Breast epithelium (tissue), 4 donors: ENCODE measurements around the gene FRMD4A. TPM values are rescaled to one million over a fixed set of nuclear protein-coding genes. Genes with fewer than 3 reads are reported as not detected.

Source experiments
- DNase-seq, 2 donors: peaks; one replicate each; pipeline ENCODE4 v3.0.0-alpha.2; 2019; ENCODE audit warnings: low spot score in 2 of 2
- H3K27ac ChIP-seq, 2 donors: fragments of 200-600 bp; sonication (generic) in 1 of 2; one replicate each; pipeline ENCODE4 v1.5.1; 2016 to 2019; ENCODE audit warnings: mild to moderate bottlenecking in 1 of 2
- H3K27me3 ChIP-seq, 2 donors: fragments of 200-600 bp; sonication (generic) in 1 of 2; one replicate each; pipeline versions ENCODE4 v1.5.1 to v1.6.0; 2017 to 2019; ENCODE audit warnings: control low read depth in 1 of 2, mild to moderate bottlenecking in 1 of 2
- H3K36me3 ChIP-seq: fragments of 200-600 bp; one replicate; pipeline ENCODE4 v1.5.1; 2019
- H3K4me1 ChIP-seq, 2 donors: fragments of 200-600 bp; sonication (generic); one replicate each; pipeline ENCODE4 v1.5.1; 2016 to 2019; ENCODE audit warnings: control low read depth in 1 of 2
- H3K4me3 ChIP-seq, 3 donors: fragments of 200-600 bp; sonication (generic); 1 replicate in 2 of 3; 2 replicates in 1 of 3; pipeline ENCODE4 v1.5.1; 2016 to 2019; ENCODE audit warnings: mild to moderate bottlenecking in 3 of 3, moderate library complexity in 2 of 3
- H3K9me3 ChIP-seq, 2 donors: fragments of 200-600 bp; sonication (generic) in 1 of 2; one replicate each; pipeline ENCODE4 v1.5.1; 2016 to 2019; ENCODE audit warnings: control low read depth in 1 of 2
- POLR2A ChIP-seq: fragments of 450-650 bp; IDR thresholded peaks from one replicate; pipeline ENCODE4 v1.6.1; 2016; ENCODE audit warnings: antibody characterized with exemption, mild to moderate bottlenecking, moderate library complexity
- POLR2AphosphoS5 ChIP-seq, 3 donors: sonication (generic); formaldehyde crosslinking; IDR thresholded peaks; one replicate each; pipeline ENCODE4 v1.6.1; 2017; ENCODE audit warnings: antibody characterized with exemption in 3 of 3
- intact Hi-C: fragments of 100-400 bp; cut with DNase I; formaldehyde crosslinking; loops from one replicate; pipeline ENCODE4 v1.15.1; 2023; ENCODE audit warnings: low total_unique reads
- total RNA-seq, 3 donors: library from RNA; depleted of rRNA; stranded (reverse); fragments of >200 nt; gene quantifications; one replicate each; pipeline ENCODE4 v1.1.0, GENCODE V29; 2016
- TF ChIP-seq, protein P1 (sequence below), 3 donors: fragments of 450-650 bp; IDR thresholded peaks; one replicate each; pipeline ENCODE4 v1.5.1; 2016 to 2017; ENCODE audit warnings: antibody characterized with exemption in 3 of 3, mild to moderate bottlenecking in 3 of 3, moderate library complexity in 3 of 3

Gene FRMD4A
- total RNA-seq, 3 donors from 2014 or later = 27.5 to 107 (median 34.4) TPM

DNA sequence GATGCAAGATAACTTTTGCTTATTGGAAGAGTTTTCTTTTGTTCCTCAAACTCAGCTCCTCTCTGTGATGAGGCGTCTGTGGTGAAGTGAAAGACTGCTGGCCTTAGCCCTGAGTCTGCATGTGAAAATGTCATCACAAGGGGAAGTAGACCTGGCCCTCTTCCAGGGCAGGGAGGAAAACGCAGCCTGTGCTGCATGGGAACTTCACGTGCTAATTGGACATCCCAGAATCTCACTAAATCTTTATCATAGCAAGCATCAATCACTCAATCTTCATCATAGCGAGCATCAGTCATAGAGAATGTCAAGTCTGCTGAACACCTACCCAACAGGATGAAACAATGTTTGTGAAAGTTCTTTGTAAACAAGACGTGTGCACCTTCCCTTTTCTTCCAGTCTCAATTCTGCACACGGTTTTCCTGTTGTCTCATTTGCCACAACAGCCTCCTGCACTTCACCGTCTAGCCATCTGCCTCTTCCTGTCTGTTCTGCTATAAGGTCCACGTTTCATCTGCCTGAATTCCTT is 314.6 kb downstream of the FRMD4A start:
- Histone ChIP-seq H3K27ac (no peak overlapping the region), H3K4me3 (no peak overlapping the region)
- DNase-seq = no peak

GRCh38 chr10:14014423-14014822 is 316.3 kb downstream of the FRMD4A start:
- no peak for TF ChIP-seq POLR2A
- TF ChIP-seq, protein P1, sequence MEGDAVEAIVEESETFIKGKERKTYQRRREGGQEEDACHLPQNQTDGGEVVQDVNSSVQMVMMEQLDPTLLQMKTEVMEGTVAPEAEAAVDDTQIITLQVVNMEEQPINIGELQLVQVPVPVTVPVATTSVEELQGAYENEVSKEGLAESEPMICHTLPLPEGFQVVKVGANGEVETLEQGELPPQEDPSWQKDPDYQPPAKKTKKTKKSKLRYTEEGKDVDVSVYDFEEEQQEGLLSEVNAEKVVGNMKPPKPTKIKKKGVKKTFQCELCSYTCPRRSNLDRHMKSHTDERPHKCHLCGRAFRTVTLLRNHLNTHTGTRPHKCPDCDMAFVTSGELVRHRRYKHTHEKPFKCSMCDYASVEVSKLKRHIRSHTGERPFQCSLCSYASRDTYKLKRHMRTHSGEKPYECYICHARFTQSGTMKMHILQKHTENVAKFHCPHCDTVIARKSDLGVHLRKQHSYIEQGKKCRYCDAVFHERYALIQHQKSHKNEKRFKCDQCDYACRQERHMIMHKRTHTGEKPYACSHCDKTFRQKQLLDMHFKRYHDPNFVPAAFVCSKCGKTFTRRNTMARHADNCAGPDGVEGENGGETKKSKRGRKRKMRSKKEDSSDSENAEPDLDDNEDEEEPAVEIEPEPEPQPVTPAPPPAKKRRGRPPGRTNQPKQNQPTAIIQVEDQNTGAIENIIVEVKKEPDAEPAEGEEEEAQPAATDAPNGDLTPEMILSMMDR (IDR thresholded peaks at IDR 0.05) = no peak
- no peaks in the 10 kb centered on the region for H3K36me3 ChIP-seq
- H3K9me3 ChIP-seq = no peaks in the 10 kb centered on the region
- H3K4me1 ChIP-seq = no peaks in the 10 kb centered on the region
- DNase-seq = no peak
- intact Hi-C loops = no loop called here
- no peak overlapping the region for H3K4me3 ChIP-seq
- no peak overlapping the region for H3K27ac ChIP-seq
- peaks cover 0 to 7% of the 10 kb centered on the region in 2 donors for H3K27me3 ChIP-seq

More for the DNA sequence above, 314.6 kb downstream of the FRMD4A start:
- no peaks in the 10 kb centered on the region for H3K36me3 ChIP-seq
- H3K9me3 ChIP-seq = no peaks in the 10 kb centered on the region
- intact Hi-C loops = no loop called here
- no peaks in the 10 kb centered on the region for H3K4me1 ChIP-seq
- peaks cover 0 to 7% of the 10 kb centered on the region in 2 donors for H3K27me3 ChIP-seq
- TF ChIP-seq POLR2AphosphoS5 (IDR thresholded peaks at IDR 0.05) (peak in 1 of 3 donors; percentile 51), POLR2A (no peak)
- TF ChIP-seq, protein P1 (IDR thresholded peaks at IDR 0.05) = no peak

DNA sequence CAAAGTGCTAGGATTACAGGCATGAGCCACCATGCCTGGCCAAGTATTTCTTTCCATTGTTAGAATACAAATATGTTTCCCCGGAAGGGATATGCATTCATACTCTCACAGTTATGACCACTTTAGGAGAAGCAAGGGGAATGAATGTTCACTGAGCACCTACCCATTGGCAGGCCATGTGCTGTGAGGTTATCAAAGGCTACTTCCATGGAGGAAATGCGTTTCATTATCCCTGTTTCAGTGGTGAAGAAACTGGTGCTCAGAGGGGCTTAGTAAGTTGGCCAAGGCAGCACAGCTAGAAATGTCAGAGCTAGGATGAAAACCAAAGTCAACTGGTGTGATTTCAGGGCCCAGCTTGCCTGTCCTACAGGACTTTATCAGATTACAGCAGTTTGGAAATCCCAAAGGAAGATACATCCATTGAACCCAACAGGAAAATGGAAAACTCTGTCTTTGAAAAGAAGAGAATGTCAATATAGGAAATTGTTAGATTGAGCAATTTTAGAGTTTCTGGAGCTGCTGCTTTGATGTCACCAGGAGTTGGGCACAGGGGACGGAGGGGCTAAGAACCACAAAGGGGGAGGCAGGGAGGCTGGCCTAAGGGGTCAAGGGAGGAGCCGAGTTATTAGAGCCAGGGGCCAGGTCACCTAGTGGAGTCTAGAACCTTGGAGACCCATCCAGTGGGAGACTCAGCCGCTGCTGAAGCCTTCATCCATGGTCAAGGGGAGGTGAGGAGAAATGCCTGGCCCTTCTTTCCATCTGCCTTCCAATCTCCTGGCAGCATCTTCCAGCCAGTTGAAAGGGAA is 319.8 kb downstream of the FRMD4A start:
- intact Hi-C loops = no loop called here
- TF ChIP-seq POLR2AphosphoS5 (IDR thresholded peaks at IDR 0.05) (no peak), POLR2A (no peak)
- no peak for DNase-seq
- Histone ChIP-seq H3K4me1 (no peaks in the 10 kb centered on the region), H3K4me3 (no peak overlapping the region), H3K27me3 (peaks cover 0 to 8% of the 10 kb centered on the region in 2 donors), H3K36me3 (no peaks in the 10 kb centered on the region), H3K27ac (no peak overlapping the region), H3K9me3 (no peaks in the 10 kb centered on the region)

DNA sequence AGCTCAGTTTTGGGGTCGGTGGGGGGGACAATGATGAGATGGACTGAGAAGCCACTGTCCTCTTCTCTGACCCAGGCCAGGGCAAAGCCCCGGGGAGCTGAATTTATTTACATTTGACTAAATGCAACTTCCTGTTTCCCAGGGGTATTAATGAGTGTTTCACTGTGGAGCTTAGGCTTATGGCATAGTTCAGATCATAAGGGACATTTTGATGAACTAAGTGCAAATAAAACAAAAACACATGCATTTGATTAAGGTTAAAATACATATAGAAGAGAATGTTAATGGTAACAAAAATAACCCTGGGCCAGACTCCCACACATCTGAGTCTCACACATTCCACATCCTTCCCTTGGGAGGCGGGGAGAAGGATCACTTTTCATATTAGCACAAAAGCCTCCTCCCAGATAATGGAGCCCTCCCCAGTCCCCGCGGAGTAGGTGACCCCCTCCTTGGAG is 320.6 kb downstream of the FRMD4A start:
- H3K27me3 ChIP-seq = peaks cover 0 to 3% of the 10 kb centered on the region in 2 donors
- H3K27ac ChIP-seq = peak overlapping the region in 1 of 2 donors; percentile 53
- H3K36me3 ChIP-seq = no peaks in the 10 kb centered on the region
- H3K4me1 ChIP-seq = no peaks in the 10 kb centered on the region
- H3K9me3 ChIP-seq = no peaks in the 10 kb centered on the region
- peak overlapping the region; percentile 28 to 60 (median 33) for H3K4me3 ChIP-seq
- intact Hi-C loops = no loop called here
- TF ChIP-seq POLR2A (no peak), POLR2AphosphoS5 (IDR thresholded peaks at IDR 0.05) (no peak)
- TF ChIP-seq, protein P1 (IDR thresholded peaks at IDR 0.05) = no peak
- no peak for DNase-seq

GRCh38 chr10:14009371-14010100 is 321.2 kb downstream of the FRMD4A start:
- TF ChIP-seq, protein P1 (IDR thresholded peaks at IDR 0.05) = no peak
- TF ChIP-seq POLR2A = no peak
- TF ChIP-seq POLR2AphosphoS5 (IDR thresholded peaks at IDR 0.05) = no peak
- peak overlapping the region; percentile 28 to 60 (median 33) for H3K4me3 ChIP-seq
- H3K9me3 ChIP-seq = no peaks in the 10 kb centered on the region
- no peaks in the 10 kb centered on the region for H3K4me1 ChIP-seq
- no peak for DNase-seq
- H3K36me3 ChIP-seq = no peaks in the 10 kb centered on the region
- intact Hi-C loops = no loop called here
- peak overlapping the region in 1 of 2 donors; percentile 53 for H3K27ac ChIP-seq
- H3K27me3 ChIP-seq = peaks cover 0 to 3% of the 10 kb centered on the region in 2 donors
